ENCODE data around the gene MOB3A. TPM values are rescaled to one million over a fixed set of nuclear protein-coding genes. Genes with fewer than 3 reads are reported as not detected.

The MOB3A gene
- total RNA-seq, 2 experiments from 2014 or later = 96.4 to 97.3 TPM

DNA sequence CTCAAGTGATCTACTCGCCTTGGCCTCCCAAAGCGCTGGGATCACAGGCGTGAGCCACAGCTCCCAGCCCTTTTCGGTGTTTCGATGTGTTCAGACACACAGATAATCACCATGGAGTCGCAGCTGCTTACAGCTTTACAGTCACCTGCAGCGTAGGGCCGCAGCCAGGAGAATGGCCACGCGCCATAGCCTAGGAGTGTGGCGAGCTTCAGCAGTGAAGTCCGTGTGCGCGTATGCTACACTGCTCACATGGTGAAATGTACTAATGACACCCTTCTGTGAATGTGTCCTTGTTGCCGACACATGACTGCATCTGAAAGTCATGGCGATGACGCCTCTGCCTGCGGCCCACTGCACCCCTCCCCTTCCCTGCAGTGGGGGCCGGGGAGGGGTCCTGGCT lies 31.6 kb upstream of the MOB3A start:
- TF ChIP-seq, protein P1, sequence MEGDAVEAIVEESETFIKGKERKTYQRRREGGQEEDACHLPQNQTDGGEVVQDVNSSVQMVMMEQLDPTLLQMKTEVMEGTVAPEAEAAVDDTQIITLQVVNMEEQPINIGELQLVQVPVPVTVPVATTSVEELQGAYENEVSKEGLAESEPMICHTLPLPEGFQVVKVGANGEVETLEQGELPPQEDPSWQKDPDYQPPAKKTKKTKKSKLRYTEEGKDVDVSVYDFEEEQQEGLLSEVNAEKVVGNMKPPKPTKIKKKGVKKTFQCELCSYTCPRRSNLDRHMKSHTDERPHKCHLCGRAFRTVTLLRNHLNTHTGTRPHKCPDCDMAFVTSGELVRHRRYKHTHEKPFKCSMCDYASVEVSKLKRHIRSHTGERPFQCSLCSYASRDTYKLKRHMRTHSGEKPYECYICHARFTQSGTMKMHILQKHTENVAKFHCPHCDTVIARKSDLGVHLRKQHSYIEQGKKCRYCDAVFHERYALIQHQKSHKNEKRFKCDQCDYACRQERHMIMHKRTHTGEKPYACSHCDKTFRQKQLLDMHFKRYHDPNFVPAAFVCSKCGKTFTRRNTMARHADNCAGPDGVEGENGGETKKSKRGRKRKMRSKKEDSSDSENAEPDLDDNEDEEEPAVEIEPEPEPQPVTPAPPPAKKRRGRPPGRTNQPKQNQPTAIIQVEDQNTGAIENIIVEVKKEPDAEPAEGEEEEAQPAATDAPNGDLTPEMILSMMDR (IDR thresholded peaks at IDR 0.05) = no peak
- no peak overlapping the region for H3K27ac Mint-ChIP-seq
- Histone ChIP-seq H3K4me1 (ENCODE audit: insufficient read depth, low read length) (no peaks in the 10 kb centered on the region), H3K9me3 (ENCODE audit: control insufficient read depth in 1 of 2, insufficient read depth in 1 of 2, low read length in 2 of 2) (no peaks in the 10 kb centered on the region), H3K36me3 (ENCODE audit: insufficient read depth, low read length) (peaks cover 71% of the 10 kb centered on the region), H3K27me3 (ENCODE audit: control insufficient read depth in 1 of 2, insufficient read depth in 2 of 2, low read length in 2 of 2) (no peaks in the 10 kb centered on the region), H3K27ac (ENCODE audit: low read depth in 1 of 2, low read length in 2 of 2) (no peak overlapping the region), H3K4me3 (ENCODE audit: low read length) (no peak overlapping the region)
- no peaks in the 10 kb centered on the region for H3K27me3 Mint-ChIP-seq
- POLR2A ChIA-PET = no interaction called here
- intact Hi-C loops (cut with DNase I, micrococcal nuclease) = no loop called here
- no peak for ATAC-seq (ENCODE audit: poor library complexity)
- no peaks in the 10 kb centered on the region for H3K4me1 Mint-ChIP-seq (ENCODE audit: low read depth)
- H3K36me3 Mint-ChIP-seq (ENCODE audit: low read depth) = peaks cover 40% of the 10 kb centered on the region
- no peak overlapping the region for H3K4me3 Mint-ChIP-seq
- CTCF ChIA-PET = no interaction called here
- DNase-seq = no peak
- no peaks in the 10 kb centered on the region for H3K9me3 Mint-ChIP-seq

DNA sequence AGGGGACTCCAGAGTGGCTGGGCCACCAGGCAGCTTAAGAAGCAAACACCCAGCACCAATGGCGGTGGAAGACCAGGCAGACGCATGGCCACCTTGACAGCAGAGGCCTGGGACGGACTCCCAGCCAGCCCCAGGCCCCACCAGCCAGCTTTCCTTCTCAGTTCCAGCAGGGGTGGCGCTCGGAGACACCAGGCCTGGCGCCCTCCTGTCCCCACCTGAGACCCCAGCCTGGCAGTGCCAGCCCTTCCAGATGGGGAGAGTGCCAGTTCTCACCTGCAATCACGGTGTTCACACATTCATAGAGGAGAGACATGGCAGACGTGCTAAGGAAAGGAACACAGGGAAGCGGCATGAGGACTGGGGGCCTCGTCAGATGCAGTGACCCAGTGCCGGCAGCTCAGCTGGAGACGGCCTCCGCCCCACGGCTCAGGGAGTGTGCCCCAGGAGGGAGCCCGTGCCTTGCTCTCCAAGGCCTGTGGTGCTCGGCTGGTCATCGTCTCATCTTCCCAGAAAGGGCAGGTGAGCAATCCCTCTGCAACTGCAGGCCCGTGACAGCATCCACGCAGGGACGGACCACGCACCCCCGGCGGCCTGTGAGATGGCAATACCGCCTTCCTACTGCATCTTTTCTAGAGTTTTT lies 30.9 kb upstream of the MOB3A start:
- H3K9me3 Mint-ChIP-seq = no peaks in the 10 kb centered on the region
- Histone ChIP-seq H3K36me3 (ENCODE audit: insufficient read depth, low read length) (peaks cover 71% of the 10 kb centered on the region), H3K4me1 (ENCODE audit: insufficient read depth, low read length) (no peaks in the 10 kb centered on the region), H3K9me3 (ENCODE audit: control insufficient read depth in 1 of 2, insufficient read depth in 1 of 2, low read length in 2 of 2) (no peaks in the 10 kb centered on the region), H3K27me3 (ENCODE audit: control insufficient read depth in 1 of 2, insufficient read depth in 2 of 2, low read length in 2 of 2) (no peaks in the 10 kb centered on the region), H3K4me3 (ENCODE audit: low read length) (no peak overlapping the region), H3K27ac (ENCODE audit: low read depth in 1 of 2, low read length in 2 of 2) (no peak overlapping the region)
- no peak for DNase-seq
- intact Hi-C loops (cut with DNase I, micrococcal nuclease) = no loop called here
- H3K27me3 Mint-ChIP-seq = no peaks in the 10 kb centered on the region
- no peak overlapping the region for H3K27ac Mint-ChIP-seq
- POLR2A ChIA-PET = no interaction called here
- TF ChIP-seq, protein P1 (IDR thresholded peaks at IDR 0.05) = no peak
- H3K36me3 Mint-ChIP-seq (ENCODE audit: low read depth) = peaks cover 36% of the 10 kb centered on the region
- no peak overlapping the region for H3K4me3 Mint-ChIP-seq
- CTCF ChIA-PET = no interaction called here
- no peak for ATAC-seq (ENCODE audit: poor library complexity)
- no peaks in the 10 kb centered on the region for H3K4me1 Mint-ChIP-seq (ENCODE audit: low read depth)

DNA sequence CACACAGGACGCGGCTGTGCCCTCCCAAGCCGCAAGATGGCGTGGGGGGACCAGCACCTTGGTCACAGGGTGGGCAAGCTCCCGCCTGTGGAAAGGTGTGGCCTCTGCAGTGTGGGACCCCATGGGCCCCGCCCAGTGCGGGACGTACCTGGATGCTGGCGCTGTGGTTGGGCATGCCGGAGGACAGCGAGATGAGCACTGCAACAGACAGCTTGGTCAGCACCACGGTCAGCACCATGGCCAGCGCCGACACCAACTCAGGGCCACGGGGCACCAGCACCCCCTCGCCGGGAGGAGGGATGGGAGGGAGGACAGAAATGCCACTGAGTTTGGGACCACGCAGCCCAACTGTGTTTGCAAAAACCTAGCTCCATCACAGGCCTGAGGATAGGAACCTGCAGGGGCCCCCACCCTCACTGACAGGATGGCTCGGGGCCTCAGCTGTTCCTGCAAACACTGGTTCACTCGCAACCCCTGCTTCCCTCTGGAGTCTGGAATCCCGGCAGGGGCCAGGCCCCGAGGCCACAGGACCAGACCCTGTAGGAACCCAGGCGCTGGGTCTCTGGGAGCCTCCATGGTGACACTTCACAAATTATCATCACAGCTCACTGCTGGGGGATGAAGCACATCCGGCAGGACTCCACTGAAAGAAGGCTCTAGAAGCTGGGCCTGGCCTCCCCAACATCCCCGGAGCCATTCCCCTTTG lies 27.7 kb upstream of the MOB3A start:
- Mint-ChIP-seq H3K27me3 (no peaks in the 10 kb centered on the region), H3K4me3 (no peak overlapping the region), H3K27ac (no peak overlapping the region), H3K9me3 (no peaks in the 10 kb centered on the region), H3K4me1 (ENCODE audit: low read depth) (no peaks in the 10 kb centered on the region), H3K36me3 (ENCODE audit: low read depth) (peaks cover 44% of the 10 kb centered on the region)
- Histone ChIP-seq H3K27me3 (ENCODE audit: control insufficient read depth in 1 of 2, insufficient read depth in 2 of 2, low read length in 2 of 2) (no peaks in the 10 kb centered on the region), H3K27ac (ENCODE audit: low read depth in 1 of 2, low read length in 2 of 2) (no peak overlapping the region), H3K9me3 (ENCODE audit: control insufficient read depth in 1 of 2, insufficient read depth in 1 of 2, low read length in 2 of 2) (no peaks in the 10 kb centered on the region), H3K4me1 (ENCODE audit: insufficient read depth, low read length) (no peaks in the 10 kb centered on the region), H3K36me3 (ENCODE audit: insufficient read depth, low read length) (peaks cover 68% of the 10 kb centered on the region), H3K4me3 (ENCODE audit: low read length) (no peak overlapping the region)
- intact Hi-C loops (cut with DNase I, micrococcal nuclease) = no loop called here
- POLR2A ChIA-PET = interaction anchor here (1.0 kb wide), 1 partner anchor 28 kb away, joined by 3 read pairs; no protein-coding TSS in a partner anchor
- ATAC-seq (ENCODE audit: poor library complexity) (peak; percentile 17), DNase-seq (peak in 3 of 14 experiments; percentile 11 to 34 (median 12))
- CTCF ChIA-PET = no interaction called here
- TF ChIP-seq, protein P1 (IDR thresholded peaks at IDR 0.05) = no peak
